Ascending aorta (tissue), 2 donors: ENCODE data around the gene APOC1. TPM values are rescaled to one million over a fixed set of nuclear protein-coding genes. Genes with fewer than 3 reads are reported as not detected.
"Not testable (repeated sequence)": the region's sequence is repeated elsewhere in the genome, so short reads cannot be mapped to it uniquely, and the experiment has no call there.

Experiments used
- DNase-seq, 2 donors: peaks; one replicate each; pipeline ENCODE4 v3.0.0-alpha.2; 2019; ENCODE audit warnings: low spot score in 2 of 2
- H3K27ac ChIP-seq, 2 donors: fragments of 200-600 bp; sonication (generic); one replicate each; pipeline ENCODE4 v1.5.1; 2016 to 2017; ENCODE audit warnings: mild to moderate bottlenecking in 1 of 2
- H3K27me3 ChIP-seq: fragments of 200-600 bp; sonication (generic); one replicate; pipeline ENCODE4 v1.5.1; 2017
- H3K36me3 ChIP-seq, 2 donors: fragments of 200-600 bp; sonication (generic); one replicate each; pipeline ENCODE4 v1.5.1; 2016
- H3K4me1 ChIP-seq, 2 donors: fragments of 200-600 bp; sonication (generic); one replicate each; pipeline ENCODE4 v1.5.1; 2016 to 2017; ENCODE audit warnings: mild to moderate bottlenecking in 1 of 2
- H3K4me3 ChIP-seq, 2 donors: fragments of 200-600 bp; sonication (generic); one replicate each; pipeline ENCODE4 v1.5.1; 2016 to 2017; ENCODE audit warnings: mild to moderate bottlenecking in 1 of 2
- H3K9me3 ChIP-seq, 2 donors: fragments of 200-600 bp; sonication (generic); one replicate each; pipeline ENCODE4 v1.5.1; 2016
- intact Hi-C: fragments of 100-400 bp; cut with DNase I; formaldehyde crosslinking; loops from one replicate; pipeline ENCODE4 v1.15.1; 2023
- total RNA-seq: library from RNA; depleted of rRNA; stranded (reverse); fragments of >200 nt; gene quantifications from one replicate; pipeline ENCODE4 v1.1.0, GENCODE V29; 2016
- TF ChIP-seq, protein P1 (sequence below), 3 experiments: fragments of 200-600 bp in 2 of 3; fragments of 450-650 bp in 1 of 3; sonication (generic) in 2 of 3; IDR thresholded peaks; one replicate each; pipeline ENCODE4 v1.5.1; 2016 to 2019; ENCODE audit warnings: antibody characterized with exemption in 3 of 3, mild to moderate bottlenecking in 1 of 3, moderate library complexity in 1 of 3

APOC1 gene
- total RNA-seq, result 17.0 TPM

DNA sequence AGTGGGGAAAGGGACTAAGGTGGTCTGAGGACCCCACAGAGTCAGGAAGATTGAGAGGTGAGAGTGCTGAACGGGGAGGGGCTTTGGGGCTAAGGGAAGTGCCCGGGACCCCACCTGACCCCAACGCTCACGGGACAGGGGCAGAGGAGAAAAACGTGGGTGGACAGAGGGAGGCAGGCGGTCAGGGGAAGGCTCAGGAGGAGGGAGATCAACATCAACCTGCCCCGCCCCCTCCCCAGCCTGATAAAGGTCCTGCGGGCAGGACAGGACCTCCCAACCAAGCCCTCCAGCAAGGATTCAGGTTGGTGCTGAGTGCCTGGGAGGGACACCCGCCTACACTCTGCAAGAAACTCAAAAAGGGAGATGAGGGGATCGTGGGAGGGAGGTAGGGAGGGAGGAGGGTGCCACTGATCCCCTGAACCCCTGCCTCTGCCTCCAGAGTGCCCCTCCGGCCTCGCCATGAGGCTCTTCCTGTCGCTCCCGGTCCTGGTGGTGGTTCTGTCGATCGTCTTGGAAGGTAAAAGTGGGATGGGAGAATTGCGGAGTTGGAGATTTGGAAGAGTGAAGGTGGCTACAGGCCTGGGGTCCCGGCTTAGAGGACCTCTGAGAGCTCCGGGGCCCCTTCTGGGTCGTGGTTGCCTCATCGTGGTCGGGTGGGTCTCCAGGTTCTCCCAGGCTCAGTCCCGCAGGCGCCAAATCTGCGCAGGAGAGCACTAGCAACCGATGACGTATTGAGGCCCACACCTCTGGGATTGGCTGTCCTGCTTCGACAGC lies at the start of gene APOC1:
APOC1 (plus strand) TSS at position 176 of the 774 bp plus-strand sequence; CDS start at position 460, 284 bp downstream.
- not testable (repeated sequence) for H3K36me3 ChIP-seq, H3K4me1 ChIP-seq, H3K9me3 ChIP-seq, H3K27me3 ChIP-seq
- DNase-seq, result peak; percentile 63 to 93
- H3K27ac ChIP-seq, result peak within 1 kb of the TSS in 1 of 2 donors; percentile 12
- intact Hi-C loops, result loop anchor here (1.0 to 5.0 kb wide), 4 partner anchors 23 to 123 kb away; partner anchors contain the start of genes CLASRP, CLPTM1, RELB and TOMM40
- peak within 1 kb of the TSS; percentile 52 to 63 for H3K4me3 ChIP-seq

GRCh38 chr19:44865196-44865767 lies 49.1 kb upstream of the APOC1 start:
- no peak overlapping the region for H3K27ac ChIP-seq
- peaks cover 23 to 50% of the 10 kb centered on the region in 2 donors for H3K36me3 ChIP-seq
- TF ChIP-seq, protein P1, sequence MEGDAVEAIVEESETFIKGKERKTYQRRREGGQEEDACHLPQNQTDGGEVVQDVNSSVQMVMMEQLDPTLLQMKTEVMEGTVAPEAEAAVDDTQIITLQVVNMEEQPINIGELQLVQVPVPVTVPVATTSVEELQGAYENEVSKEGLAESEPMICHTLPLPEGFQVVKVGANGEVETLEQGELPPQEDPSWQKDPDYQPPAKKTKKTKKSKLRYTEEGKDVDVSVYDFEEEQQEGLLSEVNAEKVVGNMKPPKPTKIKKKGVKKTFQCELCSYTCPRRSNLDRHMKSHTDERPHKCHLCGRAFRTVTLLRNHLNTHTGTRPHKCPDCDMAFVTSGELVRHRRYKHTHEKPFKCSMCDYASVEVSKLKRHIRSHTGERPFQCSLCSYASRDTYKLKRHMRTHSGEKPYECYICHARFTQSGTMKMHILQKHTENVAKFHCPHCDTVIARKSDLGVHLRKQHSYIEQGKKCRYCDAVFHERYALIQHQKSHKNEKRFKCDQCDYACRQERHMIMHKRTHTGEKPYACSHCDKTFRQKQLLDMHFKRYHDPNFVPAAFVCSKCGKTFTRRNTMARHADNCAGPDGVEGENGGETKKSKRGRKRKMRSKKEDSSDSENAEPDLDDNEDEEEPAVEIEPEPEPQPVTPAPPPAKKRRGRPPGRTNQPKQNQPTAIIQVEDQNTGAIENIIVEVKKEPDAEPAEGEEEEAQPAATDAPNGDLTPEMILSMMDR (IDR thresholded peaks at IDR 0.05), result no peak
- intact Hi-C loops, result no loop called here
- H3K4me3 ChIP-seq, result no peak overlapping the region
- no peaks in the 10 kb centered on the region for H3K9me3 ChIP-seq
- H3K4me1 ChIP-seq, result no peaks in the 10 kb centered on the region
- DNase-seq, result no peak
- H3K27me3 ChIP-seq, result no peaks in the 10 kb centered on the region

GRCh38 chr19:44866664-44867063 lies 47.7 kb upstream of the APOC1 start:
- peaks cover 28 to 43% of the 10 kb centered on the region in 2 donors for H3K36me3 ChIP-seq
- no peaks in the 10 kb centered on the region for H3K27me3 ChIP-seq
- intact Hi-C loops, result no loop called here
- no peak for DNase-seq
- H3K27ac ChIP-seq, result no peak overlapping the region
- H3K9me3 ChIP-seq, result no peaks in the 10 kb centered on the region
- TF ChIP-seq, protein P1 (IDR thresholded peaks at IDR 0.05), result no peak
- no peak overlapping the region for H3K4me3 ChIP-seq
- no peaks in the 10 kb centered on the region for H3K4me1 ChIP-seq

- TF ChIP-seq, protein P1 (IDR thresholded peaks at IDR 0.05), result no peak
- DNase-seq, result no peak
- Histone ChIP-seq H3K4me1 (no peaks in the 10 kb centered on the region), H3K27me3 (no peaks in the 10 kb centered on the region), H3K4me3 (no peak overlapping the region), H3K36me3 (peaks cover 37 to 52% of the 10 kb centered on the region in 2 donors), H3K27ac (no peak overlapping the region), H3K9me3 (no peaks in the 10 kb centered on the region)
- intact Hi-C loops, result no loop called here
Observed at GRCh38 chr19:44867578-44867977, 46.8 kb upstream of the APOC1 start.

DNA sequence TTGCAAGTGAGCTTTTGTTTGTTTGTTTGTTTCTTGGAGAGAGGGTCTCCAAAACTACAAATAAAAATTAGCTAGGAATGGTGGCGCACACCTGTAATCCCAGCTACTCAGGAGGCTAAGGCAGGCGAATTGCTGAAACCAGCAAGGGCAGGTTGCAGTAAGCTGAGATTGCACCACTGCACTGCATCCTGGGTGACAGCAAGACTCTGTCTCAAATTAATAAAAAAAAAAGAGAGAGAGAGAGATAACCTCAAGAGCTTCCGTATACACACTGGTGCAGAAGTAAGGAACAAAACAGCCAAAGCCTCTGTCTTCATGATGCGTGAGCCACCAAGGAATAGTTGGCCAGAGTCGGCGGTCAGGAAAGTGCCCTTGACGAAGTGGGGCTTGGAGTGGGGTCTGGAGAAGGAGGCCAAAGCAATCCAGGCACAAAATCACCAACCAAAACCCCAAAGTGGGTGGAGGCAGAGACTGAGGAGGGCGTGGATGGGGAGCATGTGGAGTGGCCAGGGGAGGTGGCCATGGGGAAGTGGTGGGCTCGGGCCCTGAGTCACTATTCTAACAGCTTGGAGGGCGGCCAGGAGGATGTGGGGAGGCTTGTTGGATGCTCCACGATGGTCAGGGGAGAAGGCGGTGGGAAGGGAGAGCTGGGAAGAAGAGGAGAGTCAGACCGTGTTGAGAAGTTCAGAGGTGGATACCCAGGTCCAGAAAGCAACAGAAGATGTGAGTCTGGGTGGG lies 44.5 kb upstream of the APOC1 start:
- TF ChIP-seq, protein P1 (IDR thresholded peaks at IDR 0.05), result no peak
- H3K27me3 ChIP-seq, result no peaks in the 10 kb centered on the region
- H3K4me3 ChIP-seq, result no peak overlapping the region
- no peaks in the 10 kb centered on the region for H3K4me1 ChIP-seq
- no peaks in the 10 kb centered on the region for H3K9me3 ChIP-seq
- peak in 1 of 2 donors; percentile 81 for DNase-seq
- peak overlapping the region in 1 of 2 donors; percentile 45 for H3K27ac ChIP-seq
- peaks cover 56 to 65% of the 10 kb centered on the region in 2 donors for H3K36me3 ChIP-seq
- intact Hi-C loops, result no loop called here
